ENCODE data around the gene SPDEF. TPM values are rescaled to one million over a fixed set of nuclear protein-coding genes. Genes with fewer than 3 reads are reported as not detected.

The SPDEF gene
- polyA plus RNA-seq, 3 donors, result 0.05 TPM; not detected in 2

GRCh38 chr6:34510299-34510698 is 45.8 kb downstream of the SPDEF start:
- H3K79me2 ChIP-seq (ENCODE audit: insufficient read depth, low read length), result no peaks in the 10 kb centered on the region
- Mint-ChIP-seq H3K27me3 (ENCODE audit: low read depth in 3 of 3) (peaks cover 14 to 22% (median 15%) of the 10 kb centered on the region in 3 donors), H3K9me3 (peaks cover 2 to 12% (median 6%) of the 10 kb centered on the region in 7 donors), H3K27ac (peak overlapping the region in 1 of 7 donors; percentile 21), H3K4me1 (no peaks in the 10 kb centered on the region), H3K4me3 (no peak overlapping the region), H3K36me3 (no peaks in the 10 kb centered on the region)
- H3K4me2 ChIP-seq (replicated peaks; ENCODE audit: extremely low read depth, low read length, poor library complexity, severe bottlenecking), result no peak overlapping the region
- no peak for DNase-seq
- H3K36me3 ChIP-seq (replicated peaks in 1 of 2; ENCODE audit: control insufficient read depth in 1 of 2, insufficient read depth in 2 of 2, low read length in 2 of 2), result no peaks in the 10 kb centered on the region
- H3K27ac ChIP-seq (ENCODE audit: low read depth in 1 of 2, low read length in 2 of 2), result no peak overlapping the region
- peaks cover 0 to 5% of the 10 kb centered on the region in 2 donors for H3K9me3 ChIP-seq (replicated peaks in 1 of 2; ENCODE audit: control insufficient read depth in 1 of 2, insufficient read depth in 1 of 2, low read length in 2 of 2)
- H4K20me1 ChIP-seq (ENCODE audit: insufficient read depth, low read length), result no peaks in the 10 kb centered on the region
- no peak overlapping the region for H2AFZ ChIP-seq (ENCODE audit: insufficient read depth, low read depth, low read length, poor library complexity, severe bottlenecking)
- TF ChIP-seq CTCF (IDR thresholded peaks at IDR 0.05), result no peak
- no peaks in the 10 kb centered on the region for H3K4me1 ChIP-seq (ENCODE audit: control insufficient read depth in 1 of 2, insufficient read depth in 2 of 2, low read length in 2 of 2)
- intact Hi-C loops (cut with micrococcal nuclease), result no loop called here
- H3K9ac ChIP-seq (ENCODE audit: insufficient read depth, low read length, poor library complexity, severe bottlenecking), result no peak overlapping the region
- H3K4me3 ChIP-seq (replicated peaks in 1 of 3; ENCODE audit: low read depth in 2 of 3, low read length in 3 of 3), result no peak overlapping the region
- WGBS (ENCODE audit: insufficient coverage), result 97% methylated on average over 4 of the region's 4 CpGs
- peaks cover 0 to 9% of the 10 kb centered on the region in 2 donors for H3K27me3 ChIP-seq (ENCODE audit: control insufficient read depth in 2 of 2, insufficient read depth in 2 of 2, low read length in 2 of 2)

- Histone ChIP-seq H3K9ac (ENCODE audit: insufficient read depth, low read length, poor library complexity, severe bottlenecking) (no peak overlapping the region), H4K20me1 (ENCODE audit: insufficient read depth, low read length) (no peaks in the 10 kb centered on the region), H3K27me3 (ENCODE audit: control insufficient read depth in 2 of 2, insufficient read depth in 2 of 2, low read length in 2 of 2) (peaks cover 0 to 8% of the 10 kb centered on the region in 2 donors), H3K4me3 (replicated peaks in 1 of 3; ENCODE audit: low read depth in 2 of 3, low read length in 3 of 3) (no peak overlapping the region), H3K9me3 (replicated peaks in 1 of 2; ENCODE audit: control insufficient read depth in 1 of 2, insufficient read depth in 1 of 2, low read length in 2 of 2) (peaks cover 0 to 5% of the 10 kb centered on the region in 2 donors), H3K4me1 (ENCODE audit: control insufficient read depth in 1 of 2, insufficient read depth in 2 of 2, low read length in 2 of 2) (no peaks in the 10 kb centered on the region), H3K27ac (ENCODE audit: low read depth in 1 of 2, low read length in 2 of 2) (no peak overlapping the region), H3K4me2 (replicated peaks; ENCODE audit: extremely low read depth, low read length, poor library complexity, severe bottlenecking) (no peak overlapping the region), H3K36me3 (replicated peaks in 1 of 2; ENCODE audit: control insufficient read depth in 1 of 2, insufficient read depth in 2 of 2, low read length in 2 of 2) (no peaks in the 10 kb centered on the region), H2AFZ (ENCODE audit: insufficient read depth, low read depth, low read length, poor library complexity, severe bottlenecking) (no peak overlapping the region), H3K79me2 (ENCODE audit: insufficient read depth, low read length) (no peaks in the 10 kb centered on the region)
- no peak overlapping the region for H3K27ac Mint-ChIP-seq
- H3K4me1 Mint-ChIP-seq, result no peaks in the 10 kb centered on the region
- no peaks in the 10 kb centered on the region for H3K36me3 Mint-ChIP-seq
- no peak for TF ChIP-seq CTCF (IDR thresholded peaks at IDR 0.05)
- H3K9me3 Mint-ChIP-seq, result peaks cover 2 to 12% (median 6%) of the 10 kb centered on the region in 7 donors
- H3K27me3 Mint-ChIP-seq (ENCODE audit: low read depth in 3 of 3), result peaks cover 11 to 18% (median 12%) of the 10 kb centered on the region in 3 donors
- DNase-seq, result no peak
- no peak overlapping the region for H3K4me3 Mint-ChIP-seq
- intact Hi-C loops (cut with micrococcal nuclease), result no loop called here
- 100% methylated on average over 3 of the region's 4 CpGs for WGBS (ENCODE audit: insufficient coverage)
Measured at GRCh38 chr6:34509782-34510181, 46.3 kb downstream of the SPDEF start.

Data from CD14-positive monocyte (primary cell).